Tibial nerve (tissue), 4 donors: ENCODE measurements around the gene SRPRB. TPM values are rescaled to one million over a fixed set of nuclear protein-coding genes. Genes with fewer than 3 reads are reported as not detected.

ENCODE experiments used
- DNase-seq, 2 donors: peaks; one replicate each; pipeline ENCODE4 v3.0.0-alpha.2; 2019; ENCODE audit warnings: low spot score in 2 of 2
- H3K27ac ChIP-seq, 4 donors: fragments of 200-600 bp; sonication (generic) in 3 of 4; one replicate each; pipeline ENCODE4 v1.5.1; 2017 to 2019; ENCODE audit warnings: mild to moderate bottlenecking in 1 of 4
- H3K27me3 ChIP-seq, 2 donors: fragments of 200-600 bp; sonication (generic) in 1 of 2; one replicate each; pipeline versions ENCODE4 v1.5.1 to v1.6.0; 2017 to 2019
- H3K36me3 ChIP-seq, 3 donors: fragments of 200-600 bp; sonication (generic); one replicate each; pipeline ENCODE4 v1.5.1; 2018 to 2019
- H3K4me1 ChIP-seq, 4 donors: fragments of 200-600 bp; sonication (generic) in 3 of 4; one replicate each; pipeline ENCODE4 v1.5.1; 2017 to 2019
- H3K4me3 ChIP-seq, 4 donors: fragments of 200-600 bp; sonication (generic) in 3 of 4; one replicate each; pipeline ENCODE4 v1.5.1; 2017 to 2019; ENCODE audit warnings: mild to moderate bottlenecking in 1 of 4, moderate library complexity in 1 of 4
- H3K9me3 ChIP-seq, 4 donors: fragments of 200-600 bp; sonication (generic) in 3 of 4; one replicate each; pipeline ENCODE4 v1.5.1; 2017 to 2019
- CTCF ChIP-seq, 5 experiments: fragments of 200-600 bp in 3 of 5; fragments of 450-650 bp in 2 of 5; sonication (generic) in 3 of 5; IDR thresholded peaks; one replicate each; pipeline ENCODE4 v1.5.1; 2016 to 2019; ENCODE audit warnings: antibody characterized with exemption in 5 of 5, mild to moderate bottlenecking in 3 of 5, moderate library complexity in 2 of 5
- EP300 ChIP-seq, 2 donors: sonication (generic); formaldehyde crosslinking; IDR thresholded peaks; one replicate each; pipeline ENCODE4 v1.6.1; 2017; ENCODE audit warnings: antibody characterized with exemption in 2 of 2, mild to moderate bottlenecking in 1 of 2
- POLR2A ChIP-seq, 2 donors: fragments of 450-650 bp; IDR thresholded peaks; one replicate each; pipeline ENCODE4 v1.6.1; 2017; ENCODE audit warnings: antibody characterized with exemption in 2 of 2, mild to moderate bottlenecking in 2 of 2, moderate library complexity in 2 of 2
- WGBS, 2 donors: methylation state at CpG; one replicate each; pipeline ENCODE4 v1.1.5; 2018; 5-methylcytosine and 5-hydroxymethylcytosine counted together
- total RNA-seq, 4 donors: library from RNA; depleted of rRNA; stranded (reverse); fragments of >200 nt; gene quantifications; one replicate each; pipeline ENCODE4 v1.1.0, GENCODE V29; 2016

The SRPRB gene
- total RNA-seq, 4 donors from 2014 or later = 14.3 to 19.7 (median 18.0) TPM

- WGBS, 2 donors = 62 to 63% methylated on average over 7 of the region's 7 CpGs
- Histone ChIP-seq H3K4me3 (no peak overlapping the region), H3K27ac (no peak overlapping the region), H3K4me1 (no peaks in the 10 kb centered on the region), H3K27me3 (no peaks in the 10 kb centered on the region), H3K36me3 (no peaks in the 10 kb centered on the region), H3K9me3 (peaks cover 0 to 5% (median 0%) of the 10 kb centered on the region in 4 donors)
- no peak for TF ChIP-seq CTCF (IDR thresholded peaks at IDR 0.05)
- no peak for TF ChIP-seq POLR2A (IDR thresholded peaks at IDR 0.05)
- TF ChIP-seq EP300 (IDR thresholded peaks at IDR 0.05) = no peak
- DNase-seq = no peak
These were observed 38.0 kb downstream of the SRPRB start for GRCh38 chr3:133843634-133844033.

- Histone ChIP-seq H3K4me1 (no peaks in the 10 kb centered on the region), H3K27me3 (no peaks in the 10 kb centered on the region), H3K36me3 (no peaks in the 10 kb centered on the region), H3K27ac (no peak overlapping the region), H3K4me3 (no peak overlapping the region), H3K9me3 (peaks cover 0 to 5% (median 0%) of the 10 kb centered on the region in 4 donors)
- TF ChIP-seq POLR2A (IDR thresholded peaks at IDR 0.05) (no peak), EP300 (IDR thresholded peaks at IDR 0.05) (no peak), CTCF (IDR thresholded peaks at IDR 0.05) (no peak)
- DNase-seq = no peak
- WGBS, 2 donors = 94 to 95% methylated on average over 4 of the region's 4 CpGs
These were observed 39.5 kb downstream of the SRPRB start for GRCh38 chr3:133845127-133845526.

- TF ChIP-seq EP300 (IDR thresholded peaks at IDR 0.05) (no peak), POLR2A (IDR thresholded peaks at IDR 0.05) (no peak), CTCF (IDR thresholded peaks at IDR 0.05) (no peak)
- H3K27me3 ChIP-seq = no peaks in the 10 kb centered on the region
- peaks cover 0 to 5% (median 0%) of the 10 kb centered on the region in 4 donors for H3K9me3 ChIP-seq
- H3K36me3 ChIP-seq = no peaks in the 10 kb centered on the region
- no peak for DNase-seq
- H3K4me3 ChIP-seq = no peak overlapping the region
- H3K27ac ChIP-seq = no peak overlapping the region
- peaks cover 0 to 7% (median 0%) of the 10 kb centered on the region in 4 donors for H3K4me1 ChIP-seq
These were observed 43.7 kb downstream of the SRPRB start for GRCh38 chr3:133849346-133849745.

- DNase-seq = no peak
- no peaks in the 10 kb centered on the region for H3K27me3 ChIP-seq
- H3K4me1 ChIP-seq = peaks cover 0 to 11% (median 0%) of the 10 kb centered on the region in 4 donors
- H3K27ac ChIP-seq = no peak overlapping the region
- H3K36me3 ChIP-seq = no peaks in the 10 kb centered on the region
- TF ChIP-seq CTCF (IDR thresholded peaks at IDR 0.05) = no peak
- no peak for TF ChIP-seq POLR2A (IDR thresholded peaks at IDR 0.05)
- no peak for TF ChIP-seq EP300 (IDR thresholded peaks at IDR 0.05)
- no peak overlapping the region for H3K4me3 ChIP-seq
- peaks cover 0 to 3% (median 0%) of the 10 kb centered on the region in 4 donors for H3K9me3 ChIP-seq
- 92 to 95% methylated on average over 1 of the region's 1 CpG for WGBS, 2 donors
These were observed 44.4 kb downstream of the SRPRB start for GRCh38 chr3:133850034-133850433.

- no peak overlapping the region for H3K4me3 ChIP-seq
- no peak for DNase-seq
These were observed 45.8 kb downstream of the SRPRB start for GRCh38 chr3:133851266-133851906.

More at GRCh38 chr3:133851266-133851906, 45.8 kb downstream of the SRPRB start:
- H3K9me3 ChIP-seq = no peaks in the 10 kb centered on the region
- H3K27me3 ChIP-seq = no peaks in the 10 kb centered on the region
- H3K4me1 ChIP-seq = peaks cover 0 to 11% (median 0%) of the 10 kb centered on the region in 4 donors
- no peak overlapping the region for H3K27ac ChIP-seq
- TF ChIP-seq EP300 (IDR thresholded peaks at IDR 0.05) = no peak
- no peak for TF ChIP-seq CTCF (IDR thresholded peaks at IDR 0.05)
- no peak for TF ChIP-seq POLR2A (IDR thresholded peaks at IDR 0.05)
- H3K36me3 ChIP-seq = no peaks in the 10 kb centered on the region
- WGBS, 2 donors = 70 to 77% methylated on average over 5 of the region's 5 CpGs
